ENCODE measurements around the gene ATF3.

ATF3 gene

GRCh38 chr1:212647004-212647403, 38.4 kb downstream of the ATF3 start:
- H3K4me3 ChIP-seq (ENCODE audit: control insufficient read depth, low read depth, low read length): no peak overlapping the region
- TF ChIP-seq CTCF (IDR thresholded peaks at IDR 0.05; ENCODE audit: control insufficient read depth, insufficient read depth, low read depth, low read length, missing control alignments): no peak
- no peak for DNase-seq (ENCODE audit: low read depth)

- no peak for TF ChIP-seq CTCF (IDR thresholded peaks at IDR 0.05; ENCODE audit: control insufficient read depth, insufficient read depth, low read depth, low read length, missing control alignments)
- DNase-seq (ENCODE audit: low read depth): no peak
- no peak overlapping the region for H3K4me3 ChIP-seq (ENCODE audit: control insufficient read depth, low read depth, low read length)
Observed at GRCh38 chr1:212648431-212648830, 39.9 kb downstream of the ATF3 start.

GRCh38 chr1:212649020-212649419, 40.5 kb downstream of the ATF3 start:
- no peak overlapping the region for H3K4me3 ChIP-seq (ENCODE audit: control insufficient read depth, low read depth, low read length)
- DNase-seq (ENCODE audit: low read depth): no peak
- no peak for TF ChIP-seq CTCF (IDR thresholded peaks at IDR 0.05; ENCODE audit: control insufficient read depth, insufficient read depth, low read depth, low read length, missing control alignments)

GRCh38 chr1:212650228-212650627, 41.7 kb downstream of the ATF3 start:
- H3K4me3 ChIP-seq (ENCODE audit: control insufficient read depth, low read depth, low read length): no peak overlapping the region
- DNase-seq (ENCODE audit: low read depth): no peak
- TF ChIP-seq CTCF (IDR thresholded peaks at IDR 0.05; ENCODE audit: control insufficient read depth, insufficient read depth, low read depth, low read length, missing control alignments): no peak

GRCh38 chr1:212651521-212651920, 43.0 kb downstream of the ATF3 start:
- no peak for TF ChIP-seq CTCF (IDR thresholded peaks at IDR 0.05; ENCODE audit: control insufficient read depth, insufficient read depth, low read depth, low read length, missing control alignments)
- H3K4me3 ChIP-seq (ENCODE audit: control insufficient read depth, low read depth, low read length): no peak overlapping the region

GRCh38 chr1:212651977-212652376, 43.4 kb downstream of the ATF3 start:
- no peak overlapping the region for H3K4me3 ChIP-seq (ENCODE audit: control insufficient read depth, low read depth, low read length)
- DNase-seq (ENCODE audit: low read depth): no peak
- no peak for TF ChIP-seq CTCF (IDR thresholded peaks at IDR 0.05; ENCODE audit: control insufficient read depth, insufficient read depth, low read depth, low read length, missing control alignments)

More at GRCh38 chr1:212651521-212651920, 43.0 kb downstream of the ATF3 start:
- DNase-seq (ENCODE audit: low read depth): no peak

- TF ChIP-seq CTCF (IDR thresholded peaks at IDR 0.05; ENCODE audit: control insufficient read depth, insufficient read depth, low read depth, low read length, missing control alignments): no peak
- no peak for DNase-seq (ENCODE audit: low read depth)
- H3K4me3 ChIP-seq (ENCODE audit: control insufficient read depth, low read depth, low read length): no peak overlapping the region
Observed at GRCh38 chr1:212652609-212653008, 44.0 kb downstream of the ATF3 start.

Measured in AG09309 (cell line).